KMS-11 (cell line): Measurements from ENCODE around the gene KLF18.
"Not testable (repeated sequence)": the region's sequence is repeated elsewhere in the genome, so short reads cannot be mapped to it uniquely, and the experiment has no call there.

Experiments used
- H2AFZ ChIP-seq: fragments of 200-600 bp; sonication (generic); 2 replicates; pipeline ENCODE4 v1.6.1; 2016; ENCODE audit warnings: antibody characterized with exemption, mixed run types, low read depth
- H3K27ac ChIP-seq: fragments of 200-600 bp; sonication (generic); 2 replicates; pipeline ENCODE4 v1.6.1; 2016; ENCODE audit warnings: mild to moderate bottlenecking, mixed run types
- H3K27me3 ChIP-seq: fragments of 200-600 bp; sonication (generic); 2 replicates; pipeline ENCODE4 v1.6.1; 2017; ENCODE audit warnings: mild to moderate bottlenecking, low read depth, mixed run types, moderate library complexity; ENCODE audit not compliant: insufficient read depth
- H3K36me3 ChIP-seq: fragments of 200-600 bp; sonication (generic); 2 replicates; pipeline ENCODE4 v1.6.1; 2017; ENCODE audit warnings: mild to moderate bottlenecking, mixed run types; ENCODE audit not compliant: insufficient read depth
- H3K4me1 ChIP-seq: fragments of 200-600 bp; sonication (generic); 2 replicates; pipeline ENCODE4 v1.6.1; 2016; ENCODE audit warnings: mild to moderate bottlenecking, low read depth, mixed run types; ENCODE audit not compliant: poor library complexity, severe bottlenecking
- H3K4me2 ChIP-seq: fragments of 200-600 bp; sonication (generic); 2 replicates; pipeline ENCODE4 v1.7.0; 2016; ENCODE audit warnings: mild to moderate bottlenecking, mixed run types
- H3K4me3 ChIP-seq: fragments of 200-600 bp; sonication (generic); IDR thresholded peaks from 2 replicates; pipeline ENCODE4 v1.6.1; 2017; ENCODE audit warnings: low read depth, low read length, mixed read lengths; ENCODE audit not compliant: insufficient read depth
- H3K79me2 ChIP-seq: fragments of 200-600 bp; sonication (generic); 2 replicates; pipeline ENCODE4 v1.6.1; 2016; ENCODE audit warnings: low read depth, mixed run types; ENCODE audit not compliant: insufficient read depth
- H3K9ac ChIP-seq: fragments of 200-600 bp; sonication (generic); 2 replicates; pipeline ENCODE4 v1.6.1; 2016; ENCODE audit warnings: mild to moderate bottlenecking, mixed run types
- H4K20me1 ChIP-seq: fragments of 200-600 bp; sonication (generic); 2 replicates; pipeline ENCODE4 v1.6.1; 2016; ENCODE audit warnings: mild to moderate bottlenecking, mixed run types; ENCODE audit not compliant: insufficient read depth
- TF ChIP-seq, protein P1 (sequence below): fragments of 200-600 bp; sonication (generic); conservative IDR thresholded peaks from 2 replicates; pipeline ENCODE4 v1.6.1; 2017; ENCODE audit warnings: low read depth, mild to moderate bottlenecking, antibody characterized with exemption, low read length, moderate library complexity, mixed read lengths

KLF18 gene

DNA sequence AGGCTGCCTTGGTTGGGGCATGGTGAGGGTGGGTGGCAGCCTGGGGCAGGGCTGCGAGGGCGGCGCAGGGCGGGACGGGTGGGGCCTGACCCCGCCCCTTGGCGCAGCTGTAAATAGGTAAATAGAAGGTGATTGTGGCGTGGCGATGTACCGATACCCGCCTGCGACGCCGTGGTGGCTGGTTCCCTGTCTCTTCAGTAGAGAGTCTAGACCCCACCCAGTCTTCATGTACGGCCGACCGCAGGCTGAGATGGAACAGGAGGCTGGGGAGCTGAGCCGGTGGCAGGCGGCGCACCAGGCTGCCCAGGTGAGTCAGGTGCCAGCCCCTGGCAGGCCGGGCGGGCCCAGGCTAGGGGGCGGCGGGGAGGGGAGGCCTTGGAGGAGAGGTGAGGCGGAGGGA, 22.7 kb downstream of the KLF18 start, which contains the start of gene KLF17:
Gene KLF17 (plus strand): TSS at position 140 of the 400 bp plus-strand sequence. CDS start 87 bp downstream, at position 227.
- TF ChIP-seq, protein P1, sequence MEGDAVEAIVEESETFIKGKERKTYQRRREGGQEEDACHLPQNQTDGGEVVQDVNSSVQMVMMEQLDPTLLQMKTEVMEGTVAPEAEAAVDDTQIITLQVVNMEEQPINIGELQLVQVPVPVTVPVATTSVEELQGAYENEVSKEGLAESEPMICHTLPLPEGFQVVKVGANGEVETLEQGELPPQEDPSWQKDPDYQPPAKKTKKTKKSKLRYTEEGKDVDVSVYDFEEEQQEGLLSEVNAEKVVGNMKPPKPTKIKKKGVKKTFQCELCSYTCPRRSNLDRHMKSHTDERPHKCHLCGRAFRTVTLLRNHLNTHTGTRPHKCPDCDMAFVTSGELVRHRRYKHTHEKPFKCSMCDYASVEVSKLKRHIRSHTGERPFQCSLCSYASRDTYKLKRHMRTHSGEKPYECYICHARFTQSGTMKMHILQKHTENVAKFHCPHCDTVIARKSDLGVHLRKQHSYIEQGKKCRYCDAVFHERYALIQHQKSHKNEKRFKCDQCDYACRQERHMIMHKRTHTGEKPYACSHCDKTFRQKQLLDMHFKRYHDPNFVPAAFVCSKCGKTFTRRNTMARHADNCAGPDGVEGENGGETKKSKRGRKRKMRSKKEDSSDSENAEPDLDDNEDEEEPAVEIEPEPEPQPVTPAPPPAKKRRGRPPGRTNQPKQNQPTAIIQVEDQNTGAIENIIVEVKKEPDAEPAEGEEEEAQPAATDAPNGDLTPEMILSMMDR = no peak
- peaks cover under 1% of the 10 kb centered on the region for H3K4me1 ChIP-seq
- H3K4me2 ChIP-seq = no peak within 1 kb of the TSS
- H2AFZ ChIP-seq = no peak within 1 kb of the TSS
- H4K20me1 ChIP-seq = no peaks in the 10 kb centered on the region
- H3K9ac ChIP-seq = no peak within 1 kb of the TSS
- H3K79me2 ChIP-seq = no peaks in the 10 kb centered on the region
- no peaks in the 10 kb centered on the region for H3K36me3 ChIP-seq
- no peak within 1 kb of the TSS for H3K27ac ChIP-seq
- H3K4me3 ChIP-seq = no peak within 1 kb of the TSS
- H3K27me3 ChIP-seq = no peaks in the 10 kb centered on the region

DNA sequence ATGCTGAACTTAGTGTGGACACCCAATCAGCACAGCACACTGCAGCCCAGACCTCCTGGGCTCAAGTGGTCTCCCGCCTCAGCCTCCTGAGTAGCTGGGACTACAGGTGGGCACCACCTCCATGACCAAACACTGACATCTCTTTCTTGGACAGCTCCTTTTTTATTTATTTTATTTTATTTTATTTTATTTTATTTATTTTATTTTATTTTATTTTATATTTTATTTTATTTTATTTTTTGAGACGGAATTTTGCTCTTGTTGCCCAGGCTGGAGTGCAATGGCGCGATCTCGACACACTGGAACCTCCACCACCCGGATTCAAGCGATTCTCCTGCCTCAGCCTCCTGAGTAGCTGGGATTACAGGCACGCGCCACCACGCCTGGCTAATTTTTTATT, 24.2 kb downstream of the KLF18 start:
- not testable (repeated sequence) for H3K79me2 ChIP-seq, H3K9ac ChIP-seq, H4K20me1 ChIP-seq, H3K4me3 ChIP-seq, H3K36me3 ChIP-seq, H3K27ac ChIP-seq, H3K4me2 ChIP-seq, H2AFZ ChIP-seq, H3K27me3 ChIP-seq
- peaks cover 15% of the 10 kb centered on the region for H3K4me1 ChIP-seq

DNA sequence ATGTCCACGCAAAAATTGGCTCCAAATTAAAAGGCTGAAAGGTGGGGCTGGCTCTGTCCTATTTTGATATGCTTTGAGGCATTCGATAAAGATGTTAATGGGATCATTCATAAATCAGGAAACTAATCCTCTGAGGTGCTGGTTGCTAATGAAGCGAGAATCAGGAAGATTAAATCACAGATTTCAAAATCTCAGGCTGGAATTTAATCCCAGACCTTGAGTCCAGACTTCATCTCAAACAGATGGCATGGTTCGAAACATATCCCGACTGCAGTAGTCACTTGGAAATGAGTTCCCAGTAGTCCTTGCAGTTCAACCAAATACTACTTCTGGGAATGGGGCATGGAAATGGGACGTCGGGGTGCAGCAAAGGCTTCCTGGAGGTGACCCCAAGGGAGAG, 27.3 kb downstream of the KLF18 start:
- H3K27me3 ChIP-seq = no peaks in the 10 kb centered on the region
- H3K4me1 ChIP-seq = peaks cover 15% of the 10 kb centered on the region
- H3K79me2 ChIP-seq = no peaks in the 10 kb centered on the region
- H3K9ac ChIP-seq = no peak overlapping the region
- H3K4me2 ChIP-seq = no peak overlapping the region
- H4K20me1 ChIP-seq = no peaks in the 10 kb centered on the region
- TF ChIP-seq, protein P1 = no peak
- H3K27ac ChIP-seq = no peak overlapping the region
- H2AFZ ChIP-seq = no peak overlapping the region
- no peak overlapping the region for H3K4me3 ChIP-seq
- H3K36me3 ChIP-seq = no peaks in the 10 kb centered on the region

DNA sequence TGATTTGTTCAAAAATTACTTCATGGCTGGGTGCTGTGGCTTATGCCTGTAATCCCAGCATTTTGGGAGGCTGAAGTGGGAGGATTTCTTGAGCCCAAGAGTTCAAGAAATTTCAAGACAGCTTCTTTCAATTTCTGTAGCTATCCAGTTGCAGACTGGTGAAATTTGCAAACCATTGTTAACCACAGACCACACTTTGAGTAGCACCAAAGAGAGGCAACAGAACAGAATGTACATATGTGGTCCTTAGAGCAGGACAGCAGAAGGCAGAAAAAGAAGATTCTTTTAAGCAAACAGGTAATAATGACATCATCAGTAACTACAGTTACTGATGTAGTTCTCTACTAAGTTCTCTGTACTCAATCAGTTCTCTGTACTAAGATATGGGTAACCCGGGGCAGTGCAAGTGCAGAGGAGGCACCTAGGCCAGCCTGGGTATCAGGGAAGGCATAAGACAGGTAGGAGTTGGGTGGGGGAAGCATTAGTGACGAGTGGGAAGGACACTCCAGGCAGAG, 28.3 kb downstream of the KLF18 start:
- TF ChIP-seq, protein P1 = no peak
- H3K36me3 ChIP-seq = no peaks in the 10 kb centered on the region

DNA sequence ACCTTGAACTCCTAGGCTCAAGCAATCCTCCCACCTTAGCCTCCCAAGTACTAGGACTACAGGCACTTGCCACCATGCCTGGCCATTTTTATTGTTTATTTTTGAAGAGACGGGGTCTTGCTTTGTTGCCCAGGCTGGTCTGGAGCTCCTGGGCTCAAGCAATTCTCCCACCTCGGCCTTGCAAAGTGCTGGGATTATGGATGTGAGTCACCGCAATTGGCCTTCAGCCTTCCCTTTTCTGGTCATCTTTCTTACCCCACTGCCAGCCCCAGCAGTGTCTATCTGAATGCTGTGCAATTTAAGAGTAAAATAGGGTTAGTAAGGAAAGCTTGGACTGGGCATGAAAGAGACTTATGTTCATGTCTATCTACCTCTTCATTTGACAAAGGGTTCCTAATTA, 28.9 kb downstream of the KLF18 start:
- Histone ChIP-seq H4K20me1 (no peaks in the 10 kb centered on the region), H3K27ac (no peak overlapping the region), H3K79me2 (no peaks in the 10 kb centered on the region), H3K4me3 (no peak overlapping the region), H3K27me3 (no peaks in the 10 kb centered on the region), H3K4me1 (peaks cover 15% of the 10 kb centered on the region), H3K9ac (no peak overlapping the region), H3K36me3 (no peaks in the 10 kb centered on the region), H3K4me2 (no peak overlapping the region), H2AFZ (no peak overlapping the region)
- TF ChIP-seq, protein P1 = no peak

More for the DNA sequence above, 28.3 kb downstream of the KLF18 start:
- Histone ChIP-seq H4K20me1 (no peaks in the 10 kb centered on the region), H3K4me3 (no peak overlapping the region), H3K27me3 (no peaks in the 10 kb centered on the region), H3K4me2 (no peak overlapping the region), H2AFZ (no peak overlapping the region), H3K27ac (no peak overlapping the region), H3K9ac (no peak overlapping the region), H3K4me1 (peaks cover 15% of the 10 kb centered on the region), H3K79me2 (no peaks in the 10 kb centered on the region)
